Mucosa of descending colon (tissue), 3 donors: Measurements from ENCODE around the gene SNX32. TPM values are rescaled to one million over a fixed set of nuclear protein-coding genes. Genes with fewer than 3 reads are reported as not detected.
A peak's percentile ranks its signal among the peaks of the same experiment; 100 is the strongest.

ENCODE experiments used
- ATAC-seq: fragments of 200-7000 bp; cut with Tn5 transposase; one replicate; pipeline ENCODE4 v1.9.1; 2020; ENCODE audit warnings: mild to moderate bottlenecking, moderate library complexity
- DNase-seq, 3 donors: peaks; one replicate each; pipeline ENCODE4 v3.0.0-alpha.2; 2020
- H3K36me3 ChIP-seq: fragments of 200-600 bp; one replicate; pipeline ENCODE4 v1.8.0; 2021; ENCODE audit warnings: low read depth, mild to moderate bottlenecking
- H3K4me1 ChIP-seq: fragments of 200-600 bp; one replicate; pipeline ENCODE4 v1.8.0; 2021; ENCODE audit warnings: low read depth, mild to moderate bottlenecking
- H3K4me3 ChIP-seq: fragments of 200-600 bp; one replicate; pipeline ENCODE4 v1.8.0; 2021; ENCODE audit warnings: mild to moderate bottlenecking
- H3K9me3 ChIP-seq: fragments of 200-600 bp; one replicate; pipeline ENCODE4 v1.8.0; 2021; ENCODE audit warnings: mild to moderate bottlenecking
- intact Hi-C, 2 donors: fragments of 100-400 bp; cut with DNase I in 1 of 2; cut with micrococcal nuclease in 1 of 2; formaldehyde crosslinking; loops; one replicate each; pipeline versions ENCODE4 v1.11.0 to v1.11.1; 2022; cut with DNase I, micrococcal nuclease
- total RNA-seq, 3 donors: library from RNA; stranded (reverse); fragmentation: NEBNext Ultra II Directional in 2 of 3; extraction: Animal tissue kit (Norgen Biotek cat#: 25700) in 2 of 3; gene quantifications; one replicate each; pipeline versions ENCODE4 v1.2.1 to v1.2.4, GENCODE V29; 2021 to 2023
- TF ChIP-seq, protein P1 (sequence below): fragments of 200-600 bp; IDR thresholded peaks from one replicate; pipeline ENCODE4 v1.8.0; 2022; ENCODE audit warnings: antibody characterized with exemption, mild to moderate bottlenecking
- donor health status: DM: no; HTN: no; CAD: no; lungs with moderate emphysema.
- donor health status: DM: no; HTN: no; CAD: no.
- donor health status: DM: no; HTN: yes; CAD: no.

Gene SNX32
- total RNA-seq, 3 donors from 2014 or later = 1.1 to 9.4 (median 1.4) TPM

DNA sequence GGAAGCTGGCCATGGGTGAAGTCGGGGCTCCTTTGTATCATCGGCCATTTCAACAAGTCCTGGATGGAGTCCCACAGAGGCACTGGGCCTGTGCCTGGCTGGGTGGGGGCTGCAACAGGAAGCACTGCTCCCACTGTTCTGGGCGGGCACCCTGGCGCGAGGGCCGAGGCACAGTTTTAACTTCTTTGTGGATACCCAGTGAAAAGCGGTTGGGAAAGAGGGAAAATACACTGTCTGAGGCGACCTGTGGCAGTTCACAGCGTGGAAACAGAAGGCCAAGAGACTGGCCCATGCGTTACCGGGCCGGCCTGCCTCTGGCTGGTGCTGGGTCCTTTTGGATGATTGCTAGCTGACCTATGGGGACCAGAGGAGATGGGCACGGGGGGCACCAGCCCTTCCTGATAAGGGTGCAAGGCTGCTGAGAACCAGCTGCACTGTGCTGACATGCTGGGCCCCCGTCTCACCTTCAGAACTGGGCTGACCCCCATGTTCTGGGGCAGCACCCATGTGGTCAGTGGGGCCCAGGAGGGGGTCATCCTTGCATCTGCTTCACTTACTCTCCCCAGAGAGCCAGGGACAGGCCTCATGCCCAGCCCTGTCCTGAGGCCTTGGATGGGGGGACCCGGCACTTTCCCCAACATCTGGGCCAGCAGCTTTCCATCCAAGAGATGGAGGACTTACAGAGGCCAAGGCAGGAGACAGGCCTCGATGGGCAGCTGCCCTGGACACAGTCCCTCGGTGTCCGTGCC lies 42.7 kb upstream of the SNX32 start:
- no peak overlapping the region for H3K4me3 ChIP-seq
- TF ChIP-seq, protein P1, sequence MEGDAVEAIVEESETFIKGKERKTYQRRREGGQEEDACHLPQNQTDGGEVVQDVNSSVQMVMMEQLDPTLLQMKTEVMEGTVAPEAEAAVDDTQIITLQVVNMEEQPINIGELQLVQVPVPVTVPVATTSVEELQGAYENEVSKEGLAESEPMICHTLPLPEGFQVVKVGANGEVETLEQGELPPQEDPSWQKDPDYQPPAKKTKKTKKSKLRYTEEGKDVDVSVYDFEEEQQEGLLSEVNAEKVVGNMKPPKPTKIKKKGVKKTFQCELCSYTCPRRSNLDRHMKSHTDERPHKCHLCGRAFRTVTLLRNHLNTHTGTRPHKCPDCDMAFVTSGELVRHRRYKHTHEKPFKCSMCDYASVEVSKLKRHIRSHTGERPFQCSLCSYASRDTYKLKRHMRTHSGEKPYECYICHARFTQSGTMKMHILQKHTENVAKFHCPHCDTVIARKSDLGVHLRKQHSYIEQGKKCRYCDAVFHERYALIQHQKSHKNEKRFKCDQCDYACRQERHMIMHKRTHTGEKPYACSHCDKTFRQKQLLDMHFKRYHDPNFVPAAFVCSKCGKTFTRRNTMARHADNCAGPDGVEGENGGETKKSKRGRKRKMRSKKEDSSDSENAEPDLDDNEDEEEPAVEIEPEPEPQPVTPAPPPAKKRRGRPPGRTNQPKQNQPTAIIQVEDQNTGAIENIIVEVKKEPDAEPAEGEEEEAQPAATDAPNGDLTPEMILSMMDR = no peak
- H3K36me3 ChIP-seq = peaks cover 6% of the 10 kb centered on the region
- H3K4me1 ChIP-seq = peaks cover 42% of the 10 kb centered on the region
- ATAC-seq (no peak), DNase-seq (peak in 2 of 3 donors; percentile 16 to 50)
- H3K9me3 ChIP-seq = no peaks in the 10 kb centered on the region
- intact Hi-C loops = no loop called here

DNA sequence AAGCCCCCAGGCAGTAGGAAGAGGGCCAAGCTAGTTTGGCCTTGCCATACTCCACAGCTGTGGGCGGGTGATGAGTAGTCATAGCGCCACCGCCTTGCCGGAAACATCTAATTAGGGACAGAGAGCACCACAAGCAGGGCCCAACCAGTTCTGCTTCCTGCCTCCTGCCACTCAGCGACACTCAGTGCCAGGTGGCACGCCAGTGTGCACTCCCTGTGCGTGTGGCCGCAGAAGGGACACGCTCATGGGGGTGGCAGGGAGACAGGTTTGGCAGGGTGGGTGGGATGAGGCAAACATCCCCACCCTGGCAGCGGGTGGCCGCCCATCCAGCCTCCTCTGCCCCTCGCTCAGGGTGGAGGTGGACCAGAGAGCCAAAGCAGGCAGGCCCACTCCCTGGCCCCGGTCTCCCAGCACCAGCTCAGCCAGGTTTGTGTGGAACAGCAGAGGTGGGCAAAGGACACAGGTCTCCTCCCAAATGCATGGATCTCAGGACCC lies 42.0 kb upstream of the SNX32 start:
- H3K4me1 ChIP-seq = peaks cover 41% of the 10 kb centered on the region
- H3K4me3 ChIP-seq = no peak overlapping the region
- intact Hi-C loops = no loop called here
- ATAC-seq = peak; percentile 73
- no peaks in the 10 kb centered on the region for H3K9me3 ChIP-seq
- peak; percentile 84 to 89 (median 86) for DNase-seq
- TF ChIP-seq, protein P1 = no peak
- peaks cover 6% of the 10 kb centered on the region for H3K36me3 ChIP-seq

DNA sequence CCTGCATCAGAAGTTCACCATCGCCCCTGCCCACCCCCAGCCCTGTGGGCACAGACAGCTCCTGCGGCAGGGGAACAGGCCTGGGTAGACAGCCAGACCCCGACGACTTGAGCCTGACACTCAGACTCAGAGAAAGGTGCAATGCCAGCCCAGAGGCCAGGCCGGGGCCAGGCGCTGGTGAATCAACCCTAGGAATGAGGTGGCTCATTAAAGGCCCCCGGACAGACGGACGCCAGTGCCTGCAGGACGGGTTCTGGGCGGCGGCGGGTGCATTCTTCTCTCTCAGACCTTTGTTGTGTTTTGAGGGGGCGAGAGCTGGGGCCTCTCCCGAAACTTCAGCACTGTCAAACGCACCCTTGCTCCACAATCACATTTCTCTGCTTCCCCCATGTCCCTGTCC lies 41.3 kb upstream of the SNX32 start:
- DNase-seq = no peak

DNA sequence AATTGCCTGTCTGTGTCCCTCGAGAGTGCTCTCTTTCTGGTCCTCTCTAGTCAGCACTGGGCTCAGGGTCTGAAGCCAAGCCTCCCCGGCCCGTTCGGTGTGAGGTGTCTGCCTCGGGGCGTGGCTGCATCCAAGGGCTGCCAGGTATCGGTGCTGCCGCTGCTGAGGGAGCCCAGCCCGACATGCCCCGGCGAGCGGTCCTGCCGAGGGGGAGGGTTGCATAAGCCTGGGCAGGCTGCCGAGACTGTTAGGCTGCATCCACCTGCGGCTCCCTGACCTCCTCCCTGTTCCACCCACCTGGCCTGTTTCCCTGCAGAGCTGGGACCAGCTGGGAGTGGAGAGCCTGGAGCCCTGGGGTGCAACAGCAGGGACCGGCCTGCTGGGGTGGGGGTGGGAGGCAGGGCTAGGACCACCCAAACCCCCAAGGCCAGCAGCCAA lies 40.6 kb upstream of the SNX32 start:
- peak; percentile 66 for ATAC-seq
- intact Hi-C loops = no loop called here
- DNase-seq = peak; percentile 85 to 91 (median 89)
- Histone ChIP-seq H3K4me3 (no peak overlapping the region), H3K4me1 (peaks cover 38% of the 10 kb centered on the region), H3K9me3 (no peaks in the 10 kb centered on the region), H3K36me3 (peaks cover 6% of the 10 kb centered on the region)
- TF ChIP-seq, protein P1 = no peak

More for the DNA sequence above, 41.3 kb upstream of the SNX32 start:
- Histone ChIP-seq H3K36me3 (peaks cover 6% of the 10 kb centered on the region), H3K9me3 (no peaks in the 10 kb centered on the region), H3K4me1 (peaks cover 38% of the 10 kb centered on the region), H3K4me3 (no peak overlapping the region)
- TF ChIP-seq, protein P1 = no peak
- ATAC-seq = no peak
- intact Hi-C loops = no loop called here

DNA sequence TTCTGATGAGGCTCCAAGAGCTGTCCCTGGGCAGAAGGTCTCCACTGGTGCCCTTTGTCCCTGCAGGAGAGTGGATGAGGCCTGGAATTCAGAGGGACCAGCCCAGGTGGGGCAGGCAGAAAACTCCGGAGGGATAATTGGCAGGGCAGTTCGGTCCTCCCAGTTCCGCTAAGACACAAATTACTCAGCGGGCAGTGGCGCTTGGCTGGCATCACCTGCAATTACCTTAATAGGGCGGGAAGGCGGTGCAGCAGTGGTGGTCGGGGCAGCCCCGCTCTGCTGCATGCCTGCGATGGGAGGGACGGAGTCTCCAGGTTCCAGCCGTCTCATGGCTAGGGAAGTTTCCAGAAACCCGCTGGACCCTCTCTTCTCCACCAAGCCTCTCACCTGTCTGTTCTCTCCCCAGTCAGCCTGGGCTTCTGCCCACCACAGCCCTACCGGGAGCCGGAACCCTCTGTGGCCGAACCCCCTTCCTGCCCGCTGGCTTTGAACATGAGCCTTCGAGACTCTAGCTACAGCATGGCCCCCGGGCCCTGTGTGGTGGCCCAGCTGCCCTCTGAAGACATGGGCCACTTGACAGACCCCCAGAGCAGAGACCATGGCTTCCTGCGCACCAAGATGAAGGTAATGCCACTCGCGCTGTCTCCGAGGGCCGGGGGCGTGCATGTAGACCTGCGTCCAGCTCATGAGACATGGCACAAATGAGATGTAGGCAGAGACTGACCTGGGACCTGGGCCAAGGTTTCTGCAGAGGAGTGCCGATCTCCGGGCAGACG lies 40.0 kb upstream of the SNX32 start:
- ATAC-seq (peak; percentile 22), DNase-seq (peak in 1 of 3 donors; percentile 73)
- TF ChIP-seq, protein P1 = no peak
- Histone ChIP-seq H3K36me3 (peaks cover 6% of the 10 kb centered on the region), H3K9me3 (no peaks in the 10 kb centered on the region), H3K4me1 (peaks cover 38% of the 10 kb centered on the region), H3K4me3 (no peak overlapping the region)
- intact Hi-C loops = no loop called here
